Measurements from ENCODE around the gene SOX11.

GRCh38 chr2:5700551-5700950 lies 8.4 kb downstream of the SOX11 start:
- TF ChIP-seq CTCF (IDR thresholded peaks at IDR 0.05) (no peak), EP300 (IDR thresholded peaks at IDR 0.05) (no peak)

Data from ovary (tissue), 3 donors.